A673 (cell line): ENCODE measurements around the gene LYSMD4. TPM values are rescaled to one million over a fixed set of nuclear protein-coding genes. Genes with fewer than 3 reads are reported as not detected.

Experiments
- BruUV-seq: library from RNA; stranded (reverse); fragments of 400-500 nt; replicated peaks from 2 replicates; lab custom pipeline; 2021; lab: Mats Ljungman, UMichigan
- CTCF ChIA-PET: fragments of 300-600 bp; sonication (Branson Sonifier 250); formaldehyde crosslinking; loops from one replicate; lab custom pipeline; 2022; ENCODE audit warnings: antibody characterized with exemption; lab: Charles Lee
- POLR2A ChIA-PET: fragments of 300-600 bp; sonication (Branson Sonifier 250); formaldehyde crosslinking; loops from one replicate; lab custom pipeline; 2022; ENCODE audit warnings: antibody characterized with exemption; ENCODE audit not compliant: low non-redundant PET; lab: Charles Lee
- DNase-seq: peaks from one replicate; pipeline ENCODE4 v3.0.0-alpha.2; 2015; ENCODE audit warnings: low spot score
- H3K27ac ChIP-seq: fragments of 200-600 bp; sonication (generic); 2 replicates; pipeline ENCODE4 v1.5.1; 2016; ENCODE audit warnings: mixed run types, low read depth, mild to moderate bottlenecking, mixed read lengths, antibody characterized with exemption, low read length; ENCODE audit not compliant: poor library complexity, severe bottlenecking
- H3K27me3 ChIP-seq: fragments of 200-600 bp; sonication (generic); replicated peaks from 2 replicates; pipeline ENCODE4 v1.6.1; 2017; ENCODE audit warnings: mixed run types, low read depth, mild to moderate bottlenecking, mixed read lengths, antibody characterized with exemption, low read length; ENCODE audit not compliant: insufficient read depth, poor library complexity
- H3K36me3 ChIP-seq: fragments of 200-600 bp; sonication (generic); 2 replicates; pipeline ENCODE4 v1.6.1; 2016; ENCODE audit warnings: mixed run types, mild to moderate bottlenecking, mixed read lengths, antibody characterized with exemption, low read length; ENCODE audit not compliant: insufficient read depth, poor library complexity, severe bottlenecking
- H3K4me1 ChIP-seq: fragments of 200-600 bp; sonication (generic); 2 replicates; pipeline ENCODE4 v1.6.1; 2017; ENCODE audit warnings: mixed run types, mild to moderate bottlenecking, mixed read lengths, antibody characterized with exemption, low read length; ENCODE audit not compliant: insufficient read depth, poor library complexity, severe bottlenecking
- H3K4me3 ChIP-seq: fragments of 200-600 bp; sonication (generic); 2 replicates; pipeline ENCODE4 v1.5.1; 2016; ENCODE audit warnings: low read depth, mixed run types, mild to moderate bottlenecking, mixed read lengths, low read length; ENCODE audit not compliant: poor library complexity, severe bottlenecking
- H3K9me3 ChIP-seq: fragments of 200-600 bp; sonication (generic); 2 replicates; pipeline ENCODE4 v1.6.1; 2016; ENCODE audit warnings: mixed run types, low read depth, mild to moderate bottlenecking, mixed read lengths, antibody characterized with exemption, low read length; ENCODE audit not compliant: poor library complexity, severe bottlenecking
- CTCF ChIP-seq: fragments of 300-800, 200-600 bp; sonication (generic); conservative IDR thresholded peaks from 2 replicates; pipeline ENCODE4 v1.5.1; 2017; ENCODE audit warnings: low read depth, mild to moderate bottlenecking, antibody characterized with exemption, low read length, moderate library complexity, mixed read lengths
- EZH2 ChIP-seq: fragments of 200-600 bp; sonication (generic); IDR thresholded peaks from 2 replicates; pipeline ENCODE4 v1.6.1; 2017; ENCODE audit warnings: borderline replicate concordance, low read depth, mild to moderate bottlenecking, mixed read lengths, antibody characterized with exemption, low read length; ENCODE audit not compliant: poor library complexity, severe bottlenecking
- intact Hi-C: fragments of 100-400 bp; cut with micrococcal nuclease; formaldehyde crosslinking; loops from one replicate; pipeline ENCODE4 v1.10.0; 2022; ENCODE audit not compliant: unreplicated experiment
- total RNA-seq: library from RNA; stranded (reverse); gene quantifications from 2 replicates; pipeline ENCODE4 v1.2.3, GENCODE V29; 2021

Gene LYSMD4
- total RNA-seq, 1 experiment from 2014 or later: 5.8 TPM

- no peak overlapping the region for H3K27ac ChIP-seq
- peaks cover 12% of the 10 kb centered on the region for H3K9me3 ChIP-seq
- ChIA-PET CTCF (no interaction called here), POLR2A (no interaction called here)
- no peaks in the 10 kb centered on the region for H3K27me3 ChIP-seq
- no TSS peak for BruUV-seq
- no peak for TF ChIP-seq CTCF
- TF ChIP-seq EZH2: no peak
- DNase-seq: no peak
- peaks cover 16% of the 10 kb centered on the region for H3K36me3 ChIP-seq
- H3K4me1 ChIP-seq: peaks cover 19% of the 10 kb centered on the region
- no peak overlapping the region for H3K4me3 ChIP-seq
- intact Hi-C loops: no loop called here
Observed at GRCh38 chr15:99686290-99686689, 46.9 kb downstream of the LYSMD4 start.

GRCh38 chr15:99683000-99683670, 50.1 kb downstream of the LYSMD4 start:
- Histone ChIP-seq H3K36me3 (peaks cover 10% of the 10 kb centered on the region), H3K27me3 (no peaks in the 10 kb centered on the region), H3K4me3 (no peak overlapping the region), H3K27ac (peak overlapping the region; percentile 55), H3K9me3 (peaks cover 12% of the 10 kb centered on the region), H3K4me1 (peaks cover 19% of the 10 kb centered on the region)
- ChIA-PET CTCF (interaction anchor here (0.9 kb wide), 1 partner anchor 21 kb away, joined by 4 read pairs; no protein-coding TSS in a partner anchor), POLR2A (interaction anchor here (0.7 kb wide), 1 partner anchor 1022 kb away, joined by 4 read pairs; no protein-coding TSS in a partner anchor)
- DNase-seq: peak; percentile 90
- BruUV-seq: no TSS peak
- intact Hi-C loops: no loop called here
- no peak for TF ChIP-seq CTCF

GRCh38 chr15:99682455-99682854, 50.8 kb downstream of the LYSMD4 start:
- ChIA-PET CTCF (interaction anchor here (0.9 kb wide), 1 partner anchor 22 kb away, joined by 4 read pairs; no protein-coding TSS in a partner anchor), POLR2A (interaction anchor here (0.7 kb wide), 1 partner anchor 1021 kb away, joined by 4 read pairs; no protein-coding TSS in a partner anchor)
- BruUV-seq: TSS peak; percentile 98
- no peak for TF ChIP-seq EZH2
- no peak for TF ChIP-seq CTCF
- H3K4me1 ChIP-seq: peaks cover 19% of the 10 kb centered on the region
- no peak overlapping the region for H3K4me3 ChIP-seq
- intact Hi-C loops: no loop called here
- H3K9me3 ChIP-seq: peaks cover 12% of the 10 kb centered on the region
- peak; percentile 82 for DNase-seq
- peaks cover 10% of the 10 kb centered on the region for H3K36me3 ChIP-seq
- peak overlapping the region; percentile 55 for H3K27ac ChIP-seq
- no peaks in the 10 kb centered on the region for H3K27me3 ChIP-seq
